SW 1271 (cell line): ENCODE measurements around the gene NUTM1.

Source experiments
- DNase-seq, 2 experiments: peaks; one replicate each; lab custom pipeline; 2025; lab: John Stamatoyannopoulos, UW

Gene NUTM1, protein sequence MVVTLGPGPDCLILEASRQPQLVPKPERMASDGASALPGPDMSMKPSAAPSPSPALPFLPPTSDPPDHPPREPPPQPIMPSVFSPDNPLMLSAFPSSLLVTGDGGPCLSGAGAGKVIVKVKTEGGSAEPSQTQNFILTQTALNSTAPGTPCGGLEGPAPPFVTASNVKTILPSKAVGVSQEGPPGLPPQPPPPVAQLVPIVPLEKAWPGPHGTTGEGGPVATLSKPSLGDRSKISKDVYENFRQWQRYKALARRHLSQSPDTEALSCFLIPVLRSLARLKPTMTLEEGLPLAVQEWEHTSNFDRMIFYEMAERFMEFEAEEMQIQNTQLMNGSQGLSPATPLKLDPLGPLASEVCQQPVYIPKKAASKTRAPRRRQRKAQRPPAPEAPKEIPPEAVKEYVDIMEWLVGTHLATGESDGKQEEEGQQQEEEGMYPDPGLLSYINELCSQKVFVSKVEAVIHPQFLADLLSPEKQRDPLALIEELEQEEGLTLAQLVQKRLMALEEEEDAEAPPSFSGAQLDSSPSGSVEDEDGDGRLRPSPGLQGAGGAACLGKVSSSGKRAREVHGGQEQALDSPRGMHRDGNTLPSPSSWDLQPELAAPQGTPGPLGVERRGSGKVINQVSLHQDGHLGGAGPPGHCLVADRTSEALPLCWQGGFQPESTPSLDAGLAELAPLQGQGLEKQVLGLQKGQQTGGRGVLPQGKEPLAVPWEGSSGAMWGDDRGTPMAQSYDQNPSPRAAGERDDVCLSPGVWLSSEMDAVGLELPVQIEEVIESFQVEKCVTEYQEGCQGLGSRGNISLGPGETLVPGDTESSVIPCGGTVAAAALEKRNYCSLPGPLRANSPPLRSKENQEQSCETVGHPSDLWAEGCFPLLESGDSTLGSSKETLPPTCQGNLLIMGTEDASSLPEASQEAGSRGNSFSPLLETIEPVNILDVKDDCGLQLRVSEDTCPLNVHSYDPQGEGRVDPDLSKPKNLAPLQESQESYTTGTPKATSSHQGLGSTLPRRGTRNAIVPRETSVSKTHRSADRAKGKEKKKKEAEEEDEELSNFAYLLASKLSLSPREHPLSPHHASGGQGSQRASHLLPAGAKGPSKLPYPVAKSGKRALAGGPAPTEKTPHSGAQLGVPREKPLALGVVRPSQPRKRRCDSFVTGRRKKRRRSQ

DNA sequence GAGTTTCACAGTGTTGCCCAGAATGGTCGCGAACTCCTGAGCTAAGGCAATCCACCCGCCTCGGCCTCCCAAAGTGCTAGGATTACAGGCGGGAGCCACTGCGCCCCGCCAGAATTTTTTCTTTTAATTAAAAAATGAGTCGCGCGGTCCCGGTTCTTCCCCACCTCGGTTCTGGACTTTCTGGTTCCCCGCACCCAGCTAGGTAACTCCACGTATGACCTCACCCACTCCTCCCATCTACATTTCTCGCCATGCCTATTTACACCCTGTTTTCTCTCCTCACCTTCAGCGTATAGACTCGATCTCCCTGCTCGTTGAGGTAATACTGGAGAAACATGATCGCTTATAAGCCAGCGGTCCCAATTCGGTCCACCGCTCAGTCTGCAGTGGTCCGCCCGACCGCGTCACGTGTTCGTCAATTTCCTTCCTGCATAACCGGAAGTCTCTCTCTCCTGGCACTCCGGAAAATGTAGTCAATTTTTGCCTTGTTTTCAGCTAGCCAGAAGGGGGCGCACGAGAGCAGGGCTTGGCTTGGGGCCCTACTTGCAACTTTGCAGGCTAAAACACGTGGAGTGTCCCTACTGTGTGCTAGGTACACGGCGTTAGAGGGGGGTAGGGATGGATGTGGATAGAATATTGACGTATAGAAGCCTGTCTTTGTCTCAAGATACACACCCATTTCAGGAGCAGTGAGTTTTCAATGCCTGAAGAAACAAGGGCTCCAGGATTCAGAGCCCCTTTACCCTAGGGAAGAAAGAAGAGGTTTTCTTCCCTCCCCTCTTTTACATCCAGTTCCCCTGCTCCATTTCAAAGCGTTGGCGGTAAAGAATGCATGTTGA is at the start of gene NUTM1, which contains the start of gene NOP10:
Gene NUTM1 (plus strand): TSS at position 579 of the 839 bp plus-strand sequence. CDS start 382 bp downstream, outside the sequence.
Gene NOP10 (minus strand): TSS at position 400 of the 839 bp plus-strand sequence. CDS start 63 bp downstream, at position 337.
- DNase-seq = peak; percentile 51 to 83

DNA sequence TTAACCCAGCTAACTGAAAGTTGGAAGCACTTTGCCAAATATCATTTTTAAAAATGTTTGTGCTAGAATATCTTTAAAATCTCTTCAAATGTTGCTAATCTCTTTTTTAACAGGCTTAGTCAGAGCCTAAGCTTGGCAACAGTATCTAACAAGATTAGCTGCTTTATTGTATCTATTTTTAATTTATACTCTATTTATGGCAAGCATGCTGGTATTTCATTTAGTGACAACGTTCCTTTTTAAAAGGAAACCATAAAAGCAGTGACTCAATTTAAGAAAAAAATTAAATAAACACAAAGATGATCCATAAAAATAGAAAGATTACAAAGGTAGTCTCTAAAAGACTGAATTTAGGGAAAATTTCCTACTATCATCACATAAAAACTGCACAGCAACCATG is 46.1 kb upstream of the NUTM1 start:
- no peak for DNase-seq

DNA sequence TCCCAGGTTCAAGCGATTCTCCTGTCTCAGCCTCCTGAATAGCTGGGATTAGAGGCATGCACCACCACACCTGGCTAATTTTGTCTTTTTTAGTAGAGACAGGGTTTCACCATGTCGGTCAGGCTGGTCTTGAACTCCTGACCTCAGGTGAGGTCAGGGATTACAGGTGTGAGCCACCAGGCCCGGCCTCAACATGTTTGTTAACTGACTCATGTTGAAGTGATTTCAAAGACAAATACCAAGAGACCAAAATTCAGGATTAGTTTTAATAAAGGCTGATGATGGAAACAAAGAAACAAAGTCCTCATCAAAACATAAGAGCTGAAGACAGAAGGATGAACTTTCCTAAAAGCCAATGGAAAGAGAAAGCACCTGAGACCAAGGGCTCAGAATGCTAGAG is 42.1 kb upstream of the NUTM1 start:
- DNase-seq = no peak

DNA sequence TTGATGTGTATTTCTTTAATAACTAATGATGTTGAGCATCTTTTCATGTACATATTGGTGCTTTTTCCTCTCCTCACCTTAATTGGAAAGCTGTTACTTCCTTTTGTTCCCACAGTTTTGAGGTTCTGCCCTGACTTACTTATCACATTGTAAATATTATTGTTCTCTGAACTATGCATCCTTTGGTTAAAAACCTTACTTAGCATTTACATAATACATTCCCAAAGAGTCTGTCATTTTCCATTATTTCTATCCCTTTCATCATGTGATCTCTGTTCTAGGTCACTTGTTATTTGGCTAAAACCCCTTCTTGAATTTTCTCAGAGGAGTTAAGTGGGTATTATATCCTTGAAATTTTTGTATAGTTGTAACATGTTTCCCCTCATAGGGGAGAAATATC is 38.5 kb upstream of the NUTM1 start:
- DNase-seq = no peak

DNA sequence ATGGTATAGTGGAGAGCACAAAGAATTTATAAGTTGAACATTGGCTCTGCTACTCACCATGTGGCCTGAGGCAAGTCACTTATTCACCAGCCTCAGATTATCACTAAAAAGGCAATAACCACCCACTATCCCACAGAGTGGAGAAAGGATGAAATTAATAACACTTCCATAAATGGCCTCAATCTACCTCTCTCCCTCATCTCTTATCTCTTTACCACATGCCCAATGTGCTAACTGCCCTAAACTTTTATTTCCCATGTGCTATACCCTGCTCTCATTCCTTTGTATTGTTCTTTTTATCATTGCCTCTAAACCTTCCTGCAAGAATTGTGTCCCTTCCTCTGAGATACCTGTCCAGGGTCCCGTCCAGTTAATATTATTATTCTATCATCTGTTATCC is 31.6 kb upstream of the NUTM1 start:
- DNase-seq = no peak

DNA sequence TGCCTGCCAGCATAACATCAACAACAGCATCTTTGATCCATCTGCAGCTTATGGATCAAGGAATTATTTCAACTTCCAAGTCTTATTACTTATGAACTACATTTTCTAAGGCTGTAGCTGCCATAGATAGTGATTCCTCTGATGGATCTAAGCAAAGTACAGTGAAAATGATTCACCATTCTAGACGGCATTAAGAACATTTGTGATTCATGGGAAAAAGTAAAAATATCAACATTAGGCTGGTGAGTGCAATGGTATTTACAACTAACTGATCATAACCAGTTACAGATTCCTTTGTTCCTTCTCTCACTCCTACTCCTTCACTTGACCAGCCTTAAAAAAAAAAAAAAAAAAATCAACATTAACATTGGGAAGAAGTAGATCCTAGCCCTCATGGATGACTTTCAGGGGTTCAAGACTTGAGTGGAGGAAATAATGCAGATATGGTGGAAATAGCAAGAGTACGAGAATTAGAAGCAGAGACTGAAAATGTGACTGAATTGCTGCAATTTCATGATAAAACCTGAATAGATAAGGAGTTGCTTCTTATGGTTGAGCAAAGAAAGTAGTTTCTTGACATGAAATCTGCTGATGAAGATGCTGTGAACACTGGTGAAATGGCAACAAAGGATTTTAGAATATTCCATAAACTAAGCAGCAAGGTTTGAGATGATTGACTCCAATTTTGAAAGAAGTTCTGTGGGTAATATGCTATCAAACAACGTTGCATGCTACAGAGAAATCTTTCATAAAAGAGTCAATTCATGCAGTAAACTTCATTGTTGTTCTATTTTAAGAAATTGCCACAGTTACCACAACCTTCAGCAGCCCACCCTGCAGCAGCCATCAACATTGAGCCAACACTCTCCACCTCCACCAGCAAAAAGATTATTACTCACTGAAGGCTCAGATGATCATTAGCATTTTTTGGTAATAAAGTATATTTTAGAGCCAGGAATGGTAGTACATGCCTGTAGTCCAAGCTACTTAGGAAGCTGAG is 28.3 kb upstream of the NUTM1 start:
- DNase-seq = no peak

DNA sequence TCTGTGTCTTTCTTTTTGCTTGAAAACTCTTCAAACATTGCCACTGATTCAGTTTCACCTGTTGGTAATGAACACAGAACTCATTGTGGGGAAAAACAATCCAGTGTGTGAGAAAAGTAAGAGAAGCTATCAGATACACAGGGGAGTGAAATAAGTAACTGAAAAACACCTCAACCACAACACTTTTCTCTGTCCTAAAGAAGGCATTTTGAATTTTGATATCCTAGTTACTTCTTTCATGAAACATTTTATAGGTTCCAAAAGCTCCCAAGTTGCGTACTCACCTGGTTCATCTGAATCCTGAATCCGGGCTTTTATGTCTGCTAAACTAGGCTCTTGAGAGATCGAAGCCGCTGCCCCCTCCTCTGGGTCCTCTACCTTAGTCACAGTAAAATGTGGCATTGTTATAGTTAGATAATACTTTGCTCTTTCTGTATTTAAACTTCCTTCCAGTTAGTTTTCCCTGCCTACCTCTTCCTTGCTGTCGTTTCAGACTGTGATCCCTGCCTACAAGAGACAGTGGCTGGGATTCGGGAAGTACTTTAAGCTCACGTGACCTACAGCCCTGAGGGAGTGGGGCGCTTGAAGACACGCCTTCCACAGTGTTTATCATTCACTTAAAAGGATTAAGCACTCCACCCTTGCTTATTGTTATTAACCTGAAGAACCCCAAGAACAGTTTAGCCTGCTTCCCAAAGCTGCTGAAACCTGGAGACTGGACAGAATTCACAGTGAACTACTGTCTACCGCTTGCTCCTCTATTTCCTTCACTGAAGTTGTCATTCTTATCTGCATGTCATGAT is 24.6 kb upstream of the NUTM1 start:
- DNase-seq = no peak

DNA sequence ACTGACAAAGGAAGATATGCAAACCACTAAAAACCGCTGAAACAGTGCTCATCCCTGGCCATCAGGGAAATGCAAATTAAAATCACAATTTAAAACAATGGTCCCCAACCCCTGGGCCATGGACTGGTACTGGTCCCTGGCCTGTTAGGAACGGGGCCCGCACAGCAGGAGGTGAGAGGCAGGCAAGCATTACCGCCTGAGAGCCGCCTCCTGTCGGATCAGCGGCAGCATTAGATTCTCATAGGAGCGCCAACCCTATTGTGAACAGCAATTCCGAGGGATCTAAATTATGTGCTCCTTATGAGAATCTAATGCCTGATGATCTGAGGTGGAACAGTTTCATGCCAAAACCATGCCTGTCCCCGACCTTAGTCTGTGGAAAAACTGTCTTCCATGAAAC is 19.9 kb upstream of the NUTM1 start:
- DNase-seq = no peak

DNA sequence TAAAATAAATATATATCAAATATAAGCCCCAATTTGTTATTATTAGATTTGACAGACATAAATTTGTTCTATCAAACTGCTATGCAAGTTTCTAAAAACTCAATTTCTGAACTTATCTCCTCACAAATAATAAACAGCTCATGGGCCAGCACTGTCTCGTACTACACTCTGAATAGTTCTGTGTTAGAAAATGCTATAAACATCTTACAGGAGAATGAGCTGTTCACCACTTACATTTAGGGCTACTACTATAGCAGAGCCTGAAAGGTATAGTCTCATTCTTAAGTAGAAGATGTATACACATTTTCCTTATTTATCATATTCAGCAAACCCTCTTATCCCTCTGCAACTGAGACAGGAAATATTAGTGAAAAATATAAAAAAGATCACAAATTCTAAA is 18.2 kb upstream of the NUTM1 start:
- no peak for DNase-seq

DNA sequence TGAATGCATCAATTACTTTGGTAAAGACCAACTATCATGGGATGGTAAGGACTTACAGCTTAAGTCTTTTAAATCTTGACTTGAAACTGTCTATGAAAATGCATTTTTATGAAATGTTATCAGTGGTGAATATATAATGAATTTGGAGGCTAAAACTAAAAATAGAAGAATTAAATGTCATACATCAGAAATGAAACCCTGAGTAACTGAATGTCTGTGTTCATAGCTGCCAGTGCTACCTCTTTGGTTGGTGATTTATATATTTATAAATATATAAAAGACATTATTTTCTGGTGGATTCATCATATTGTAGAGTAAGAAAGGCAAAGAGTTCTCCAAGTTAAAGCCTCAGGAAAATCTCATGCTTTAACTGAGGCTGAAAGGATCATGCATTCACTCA is 17.7 kb upstream of the NUTM1 start:
- DNase-seq = no peak

DNA sequence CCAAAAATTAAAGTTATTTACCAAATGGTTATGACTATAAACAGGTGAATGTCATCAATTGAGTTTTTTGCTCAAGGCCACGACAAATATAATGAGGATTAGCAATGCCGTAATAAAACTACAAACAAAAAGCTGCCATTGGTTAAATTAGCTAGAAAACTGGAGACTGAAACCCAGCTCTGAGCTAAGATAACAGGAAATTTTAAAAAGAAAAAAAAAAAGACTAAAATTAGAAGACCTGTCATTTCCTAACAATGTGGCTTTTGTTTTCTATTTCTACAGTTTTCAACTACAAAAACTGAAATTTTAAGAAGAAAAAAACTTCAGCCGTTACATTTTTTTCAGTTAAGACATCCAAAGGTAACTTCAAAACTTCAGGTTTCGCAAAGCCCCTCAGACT is 15.2 kb upstream of the NUTM1 start:
- DNase-seq = no peak

DNA sequence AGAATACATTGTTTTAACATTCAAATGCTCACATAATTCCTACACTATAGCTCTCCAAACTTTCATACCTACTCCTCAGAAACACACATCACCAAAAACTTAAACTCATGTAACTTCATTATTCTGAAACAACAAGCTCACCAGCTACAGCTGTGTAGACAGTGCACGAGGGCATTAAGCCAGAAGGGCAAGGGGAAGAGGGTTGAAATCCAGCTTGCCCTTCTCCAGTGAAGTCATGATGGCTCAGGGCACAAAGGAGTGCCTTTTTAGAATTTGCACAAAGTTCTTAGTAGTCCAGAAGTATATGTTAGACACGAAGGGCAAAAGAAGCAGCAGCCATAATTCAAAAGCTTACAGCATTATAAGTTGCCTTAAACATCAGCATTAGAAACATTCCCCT is 14.1 kb upstream of the NUTM1 start:
- DNase-seq = no peak

DNA sequence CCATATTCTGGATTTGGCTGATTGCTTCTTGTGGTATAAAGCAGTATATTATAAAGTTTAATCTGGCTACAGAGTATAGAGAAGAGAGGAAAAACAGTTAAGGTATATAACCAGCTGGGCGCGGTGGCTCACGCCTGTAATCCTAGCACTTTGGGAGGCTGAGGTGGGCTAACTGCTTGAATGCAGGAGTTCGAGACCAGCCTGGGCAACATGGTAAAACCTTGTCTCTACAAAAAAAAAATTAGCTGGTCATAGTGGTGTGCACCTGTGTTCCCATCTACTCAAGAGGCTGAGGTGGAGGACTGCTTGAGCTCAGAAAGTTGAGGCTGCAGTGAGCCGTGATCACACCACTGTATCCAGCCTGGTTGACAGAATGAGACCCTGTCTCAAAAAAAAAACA is 12.8 kb upstream of the NUTM1 start:
- no peak for DNase-seq

DNA sequence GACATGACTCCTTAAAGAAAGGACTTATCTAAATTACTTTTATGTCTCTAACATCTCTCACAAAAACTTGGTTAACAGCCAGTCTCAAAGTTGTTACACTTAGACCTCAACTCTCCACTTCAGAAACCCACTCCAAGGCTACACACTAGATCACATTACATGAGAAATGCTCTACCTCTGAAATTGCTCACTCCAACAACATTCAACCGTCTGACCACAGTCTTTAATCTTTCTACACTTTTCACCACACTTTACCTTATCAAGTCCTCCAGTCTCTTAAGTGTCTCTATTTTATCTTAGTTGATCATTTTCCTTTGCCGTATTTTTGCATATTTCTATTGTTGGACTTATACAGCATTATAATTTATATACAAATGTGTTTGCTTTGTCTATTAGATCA is 11.3 kb upstream of the NUTM1 start:
- no peak for DNase-seq

DNA sequence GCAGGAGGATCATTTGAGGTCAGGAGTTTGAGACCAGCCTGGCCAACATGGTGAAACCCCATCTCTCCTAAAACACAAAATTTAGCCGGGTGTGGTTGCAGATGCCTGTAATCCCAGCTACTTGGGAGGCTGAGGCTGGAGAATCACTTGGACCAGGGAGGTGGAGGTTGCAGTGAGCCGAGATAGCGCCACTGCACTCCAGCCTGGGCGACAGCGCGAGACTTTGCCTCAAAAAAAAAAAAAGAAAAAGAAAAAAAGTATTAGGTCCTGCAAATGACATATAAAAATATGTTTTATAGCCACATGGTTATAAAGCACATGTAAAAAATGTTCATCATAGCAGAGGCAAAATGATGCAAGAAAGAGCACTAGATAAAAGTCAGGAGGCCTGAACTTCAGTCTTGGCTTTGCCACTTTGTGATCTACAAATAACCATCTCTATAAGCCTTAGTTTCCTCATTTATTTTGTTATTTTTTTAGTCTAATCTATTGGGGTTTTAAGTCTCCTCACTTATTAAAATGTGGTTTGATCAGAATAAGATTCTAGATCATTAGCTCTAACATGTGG is 10.5 kb upstream of the NUTM1 start:
- no peak for DNase-seq

DNA sequence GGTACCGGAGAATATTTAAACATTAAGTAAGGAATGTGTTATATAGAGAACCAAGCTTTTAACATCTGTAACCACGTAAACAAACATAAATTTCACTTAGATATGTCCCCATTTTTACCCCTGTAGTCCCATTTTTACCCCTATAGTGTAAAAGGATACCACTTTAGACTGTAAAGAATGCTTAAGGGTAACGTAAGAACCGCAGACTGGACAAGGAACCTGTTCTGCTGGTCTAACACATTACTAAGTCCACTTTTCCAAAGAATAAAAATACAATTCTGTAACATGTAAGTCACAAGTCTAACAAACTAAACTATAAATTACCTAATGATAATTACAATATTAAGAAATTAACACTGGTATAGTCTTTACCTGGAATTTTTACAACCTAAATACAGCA is 8.4 kb upstream of the NUTM1 start:
- DNase-seq = no peak

DNA sequence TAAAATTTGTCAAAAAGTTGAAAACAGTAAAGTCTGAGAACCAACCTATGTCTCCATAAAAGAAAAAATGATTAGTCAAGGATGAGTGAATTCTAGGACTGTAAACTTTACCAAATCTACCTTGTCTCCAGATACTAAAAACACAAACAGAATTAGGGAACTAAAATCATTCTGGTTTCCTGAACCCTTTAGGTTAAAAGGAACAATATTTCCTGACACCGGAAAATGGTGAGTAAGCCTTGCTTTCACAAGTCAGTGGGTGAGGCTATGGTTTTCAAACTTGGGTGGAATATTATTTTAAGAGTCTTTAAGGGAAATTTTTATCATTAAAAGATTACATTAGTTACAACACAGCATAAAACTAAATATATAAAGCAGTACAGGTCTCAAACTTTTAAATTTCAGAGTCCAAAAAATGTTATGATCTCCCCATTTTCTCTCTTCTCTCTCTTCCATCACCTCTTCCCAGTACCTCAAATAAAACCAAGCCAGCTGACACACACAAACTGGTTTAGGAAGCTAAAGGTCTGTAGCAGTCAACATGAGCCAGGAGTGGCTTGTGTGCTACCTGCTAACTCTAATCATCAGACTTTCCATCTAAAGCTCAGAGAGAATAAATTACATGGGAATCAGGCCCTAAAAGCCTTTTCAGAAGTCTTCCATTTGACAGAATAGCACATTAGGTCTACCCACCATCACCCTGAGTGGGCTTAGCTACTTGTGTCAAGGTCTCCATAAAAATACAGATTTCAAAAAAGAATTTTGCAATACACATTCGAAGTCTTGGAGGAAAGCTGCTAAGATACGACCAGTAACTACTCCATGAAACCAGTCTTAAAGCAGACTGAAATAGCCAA is 7.7 kb upstream of the NUTM1 start:
- DNase-seq = no peak
